ENCODE data around the gene MAEA.

The MAEA gene

GRCh38 chr4:1382776-1383727 is 93.4 kb downstream of the MAEA start:
- DNase-seq, result no peak

GRCh38 chr4:1383728-1384591 is 94.3 kb downstream of the MAEA start:
- DNase-seq, result no peak

- no peak for DNase-seq
These were observed 95.1 kb downstream of the MAEA start for GRCh38 chr4:1384675-1385372.

- no peak for DNase-seq
These were observed 96.0 kb downstream of the MAEA start for GRCh38 chr4:1385373-1386340.
